CD4-positive, alpha-beta T cell (primary cell): ENCODE results near the gene CADM2. TPM values are rescaled to one million over a fixed set of nuclear protein-coding genes. Genes with fewer than 3 reads are reported as not detected.

Experiments used
- ATAC-seq: fragments of 200-7000 bp; cut with Tn5 transposase; one replicate; pipeline ENCODE4 v1.10.0; 2022; ENCODE audit warnings: mild to moderate bottlenecking; ENCODE audit not compliant: poor library complexity
- CTCF ChIA-PET: fragments of 350-600 bp; sonication (Branson Sonifier 250); formaldehyde crosslinking; loops from one replicate; lab custom pipeline; 2021; ENCODE audit warnings: antibody characterized with exemption, inconsistent platforms; lab: Charles Lee
- POLR2A ChIA-PET: fragments of 350-600 bp; sonication (Branson Sonifier 250); formaldehyde crosslinking; loops from one replicate; lab custom pipeline; 2021; ENCODE audit warnings: antibody characterized with exemption, inconsistent platforms; lab: Charles Lee
- DNase-seq, 14 experiments: peaks; one replicate each; pipeline ENCODE4 v3.0.0-alpha.2; 2013 to 2020; ENCODE audit warnings: mixed read lengths in 2 of 14
- H3K27ac ChIP-seq, 2 donors: one replicate each; pipeline versions ENCODE4 v1.5.1 to v1.7.0; 2013; ENCODE audit warnings: low read length in 2 of 2, low read depth in 1 of 2, mild to moderate bottlenecking in 1 of 2
- H3K27me3 ChIP-seq, 2 experiments: 1 replicate in 1 of 2; 2 replicates in 1 of 2; pipeline versions ENCODE4 v1.6.1 to v1.7.0; 2013; ENCODE audit warnings: low read length in 2 of 2, control low read depth in 1 of 2, mild to moderate bottlenecking in 1 of 2, moderate library complexity in 1 of 2; ENCODE audit not compliant: insufficient read depth in 2 of 2, control insufficient read depth in 1 of 2
- H3K36me3 ChIP-seq: one replicate; pipeline ENCODE4 v1.6.1; 2013; ENCODE audit warnings: low read length, control low read depth; ENCODE audit not compliant: insufficient read depth
- H3K4me1 ChIP-seq: one replicate; pipeline ENCODE4 v1.6.1; 2013; ENCODE audit warnings: low read length, control low read depth; ENCODE audit not compliant: insufficient read depth
- H3K4me3 ChIP-seq: one replicate; pipeline ENCODE4 v1.5.1; 2013; ENCODE audit warnings: mild to moderate bottlenecking, low read length, moderate library complexity
- H3K9me3 ChIP-seq, 2 experiments: 1 replicate in 1 of 2; 2 replicates in 1 of 2; pipeline versions ENCODE4 v1.6.1 to v1.7.0; 2013; ENCODE audit warnings: low read length in 2 of 2, mild to moderate bottlenecking in 2 of 2, control low read depth in 1 of 2, moderate library complexity in 1 of 2; ENCODE audit not compliant: control insufficient read depth in 1 of 2, insufficient read depth in 1 of 2
- H3K27ac Mint-ChIP-seq: one replicate; pipeline ENCODE4 v1.8.0; 2020; ENCODE audit warnings: mixed read lengths
- H3K27me3 Mint-ChIP-seq: one replicate; pipeline ENCODE4 v1.8.0; 2021; ENCODE audit warnings: mixed read lengths
- H3K36me3 Mint-ChIP-seq: one replicate; pipeline ENCODE4 v1.8.0; 2021; ENCODE audit warnings: low read depth, mixed read lengths
- H3K4me1 Mint-ChIP-seq: one replicate; pipeline ENCODE4 v1.8.0; 2021; ENCODE audit warnings: low read depth, mixed read lengths
- H3K4me3 Mint-ChIP-seq: one replicate; pipeline ENCODE4 v1.8.0; 2020; ENCODE audit warnings: mild to moderate bottlenecking, mixed read lengths
- H3K9me3 Mint-ChIP-seq: one replicate; pipeline ENCODE4 v1.8.0; 2020; ENCODE audit warnings: mixed read lengths
- CTCF ChIP-seq: fragments of 200-600 bp; IDR thresholded peaks from one replicate; pipeline ENCODE4 v1.8.0; 2022; ENCODE audit warnings: antibody characterized with exemption, mild to moderate bottlenecking
- intact Hi-C, 2 experiments: fragments of 100-400 bp; cut with DNase I in 1 of 2; cut with micrococcal nuclease in 1 of 2; formaldehyde crosslinking; loops; one replicate each; pipeline versions ENCODE4 v1.15.1 to v1.9.0; 2023 to 2025; cut with DNase I, micrococcal nuclease
- total RNA-seq, 174 experiments: library from RNA in 2 of 174; stranded (reverse) in 2 of 174; gene quantifications; one replicate each; pipeline ENCODE4 v1.2.3 and lab custom pipeline; 2021 to 2026

The CADM2 gene
- total RNA-seq, 2 experiments from 2014 or later, result 0.03 to 0.11 TPM

- DNase-seq (no peak), ATAC-seq (no peak)
- no peaks in the 10 kb centered on the region for H3K4me1 Mint-ChIP-seq
- H3K27ac Mint-ChIP-seq, result no peak overlapping the region
- Histone ChIP-seq H3K4me1 (no peaks in the 10 kb centered on the region), H3K4me3 (no peak overlapping the region), H3K27me3 (no peaks in the 10 kb centered on the region), H3K9me3 (no peaks in the 10 kb centered on the region), H3K36me3 (no peaks in the 10 kb centered on the region), H3K27ac (no peak overlapping the region)
- intact Hi-C loops, result no loop called here
- TF ChIP-seq CTCF, result no peak
- ChIA-PET POLR2A (no interaction called here), CTCF (no interaction called here)
- H3K27me3 Mint-ChIP-seq, result no peaks in the 10 kb centered on the region
- H3K9me3 Mint-ChIP-seq, result peaks cover 4% of the 10 kb centered on the region
- no peak overlapping the region for H3K4me3 Mint-ChIP-seq
- no peaks in the 10 kb centered on the region for H3K36me3 Mint-ChIP-seq
Measured at GRCh38 chr3:85474241-85474640, 515.5 kb downstream of the CADM2 start.

- DNase-seq, result no peak
Measured at GRCh38 chr3:85475346-85475745, 516.6 kb downstream of the CADM2 start.

GRCh38 chr3:85476891-85477495 lies 518.2 kb downstream of the CADM2 start:
- Mint-ChIP-seq H3K36me3 (no peaks in the 10 kb centered on the region), H3K4me1 (no peaks in the 10 kb centered on the region), H3K27ac (no peak overlapping the region), H3K27me3 (no peaks in the 10 kb centered on the region), H3K4me3 (no peak overlapping the region), H3K9me3 (peaks cover 2% of the 10 kb centered on the region)
- no peak for TF ChIP-seq CTCF
- Histone ChIP-seq H3K36me3 (no peaks in the 10 kb centered on the region), H3K27me3 (no peaks in the 10 kb centered on the region), H3K27ac (no peak overlapping the region), H3K4me1 (no peaks in the 10 kb centered on the region), H3K4me3 (no peak overlapping the region), H3K9me3 (no peaks in the 10 kb centered on the region)
- intact Hi-C loops, result no loop called here
- ATAC-seq, result no peak
- POLR2A ChIA-PET, result no interaction called here
- DNase-seq, result no peak
- CTCF ChIA-PET, result no interaction called here

More at GRCh38 chr3:85475346-85475745, 516.6 kb downstream of the CADM2 start:
- H3K4me1 Mint-ChIP-seq, result no peaks in the 10 kb centered on the region
- no peak overlapping the region for H3K27ac Mint-ChIP-seq
- Histone ChIP-seq H3K27ac (no peak overlapping the region), H3K27me3 (no peaks in the 10 kb centered on the region), H3K4me1 (no peaks in the 10 kb centered on the region), H3K36me3 (no peaks in the 10 kb centered on the region), H3K9me3 (no peaks in the 10 kb centered on the region), H3K4me3 (no peak overlapping the region)
- H3K4me3 Mint-ChIP-seq, result no peak overlapping the region
- H3K36me3 Mint-ChIP-seq, result no peaks in the 10 kb centered on the region
- H3K9me3 Mint-ChIP-seq, result peaks cover 2% of the 10 kb centered on the region
- no peak for TF ChIP-seq CTCF
- ChIA-PET POLR2A (no interaction called here), CTCF (no interaction called here)
- intact Hi-C loops, result no loop called here
- ATAC-seq, result no peak
- no peaks in the 10 kb centered on the region for H3K27me3 Mint-ChIP-seq
